DMS153 (cell line): Measurements from ENCODE around the gene PAGE1.
"Not testable (repeated sequence)": the region's sequence is repeated elsewhere in the genome, so short reads cannot be mapped to it uniquely, and the experiment has no call there.

Source experiments
- DNase-seq: peaks from one replicate; lab custom pipeline; 2025; lab: John Stamatoyannopoulos, UW

The PAGE1 gene, protein sequence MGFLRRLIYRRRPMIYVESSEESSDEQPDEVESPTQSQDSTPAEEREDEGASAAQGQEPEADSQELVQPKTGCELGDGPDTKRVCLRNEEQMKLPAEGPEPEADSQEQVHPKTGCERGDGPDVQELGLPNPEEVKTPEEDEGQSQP

GRCh38 chrX:49695276-49696180, at the start of gene PAGE1:
Gene PAGE1 (minus strand): TSS chrX:49695984. CDS start chrX:49694770, 1,214 bp downstream.
- no peak for DNase-seq

DNA sequence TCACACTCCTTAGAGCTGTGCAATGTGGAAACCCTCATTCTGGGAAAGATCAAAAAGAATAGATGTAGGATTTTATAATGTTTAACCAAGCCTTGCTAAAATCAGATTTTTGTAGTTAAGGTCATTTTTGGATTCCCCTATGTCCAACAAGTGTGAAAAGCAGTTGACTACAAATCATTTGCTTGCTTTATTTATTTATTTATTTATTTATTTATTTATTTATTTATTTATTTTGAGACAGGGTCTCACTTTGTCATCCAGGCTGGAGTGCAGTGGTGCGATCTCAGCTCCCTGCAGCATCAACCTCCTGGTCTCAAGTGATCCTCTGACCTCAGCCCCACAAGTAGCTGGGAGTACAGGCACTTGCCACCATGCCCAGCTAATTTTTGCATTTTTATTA, 45.7 kb upstream of the PAGE1 start:
- not testable (repeated sequence) for DNase-seq

DNA sequence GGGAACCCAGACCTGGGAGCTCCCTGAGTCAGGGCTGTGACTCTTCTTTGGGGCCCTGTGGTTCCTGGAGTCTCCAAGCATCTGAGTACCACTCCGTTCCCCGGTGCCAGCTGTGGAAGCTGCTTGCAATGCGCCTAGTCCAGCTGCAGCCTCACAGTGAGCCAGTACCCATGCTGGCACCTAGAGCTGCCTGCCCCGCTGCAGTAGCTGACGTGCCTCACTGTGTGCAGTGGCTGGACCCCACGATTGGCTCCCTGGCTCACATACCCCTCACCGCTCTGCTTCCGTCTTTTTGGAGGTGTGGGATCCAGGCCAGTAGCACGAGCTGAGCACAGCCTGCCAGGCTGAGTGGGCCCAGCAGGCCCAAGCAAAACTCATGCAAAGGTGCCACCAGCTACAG, 32.1 kb upstream of the PAGE1 start:
- no peak for DNase-seq

DNA sequence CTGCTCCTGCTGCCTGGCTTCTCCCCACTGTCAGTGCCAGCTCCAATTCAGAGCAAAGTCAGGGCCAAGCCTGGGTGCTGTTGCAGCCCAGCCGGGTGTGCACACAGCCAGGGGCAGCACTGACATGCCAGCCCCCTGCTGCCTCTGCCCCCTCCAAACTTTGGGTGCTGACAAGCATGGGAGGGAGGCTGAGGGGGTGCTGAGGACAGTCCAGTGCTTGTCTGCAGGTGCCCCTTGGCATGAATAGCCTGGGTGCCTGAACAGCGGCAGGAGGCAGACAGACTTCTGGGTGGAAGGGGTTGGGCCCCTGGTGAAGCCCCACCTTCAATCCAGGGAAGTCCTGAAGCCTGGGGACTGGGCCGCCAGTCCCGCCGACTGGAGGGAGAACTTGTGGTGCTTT, 31.2 kb upstream of the PAGE1 start:
- DNase-seq, result no peak

- no peak for DNase-seq
These were observed 30.4 kb upstream of the PAGE1 start for GRCh38 chrX:49725923-49726904.

DNA sequence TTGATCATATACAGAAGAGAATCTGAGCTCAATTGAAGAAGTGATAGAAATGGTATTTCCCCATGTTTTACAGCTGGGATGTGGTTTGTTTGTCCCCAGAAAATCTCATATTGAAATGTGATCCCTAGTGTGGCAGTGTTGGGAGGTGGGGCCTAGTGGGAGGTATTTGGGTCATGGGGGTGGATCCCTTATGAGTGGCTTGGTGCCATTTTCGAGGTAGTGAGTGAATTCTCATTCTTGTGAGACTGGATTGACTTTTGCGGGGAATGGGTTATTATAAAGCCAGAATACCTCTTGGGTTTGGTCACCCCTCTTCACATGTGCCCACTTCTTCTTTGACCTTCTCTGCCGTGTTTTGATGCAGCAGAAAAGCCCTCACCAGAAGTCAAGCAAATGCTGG, 29.6 kb upstream of the PAGE1 start:
- no peak for DNase-seq

DNA sequence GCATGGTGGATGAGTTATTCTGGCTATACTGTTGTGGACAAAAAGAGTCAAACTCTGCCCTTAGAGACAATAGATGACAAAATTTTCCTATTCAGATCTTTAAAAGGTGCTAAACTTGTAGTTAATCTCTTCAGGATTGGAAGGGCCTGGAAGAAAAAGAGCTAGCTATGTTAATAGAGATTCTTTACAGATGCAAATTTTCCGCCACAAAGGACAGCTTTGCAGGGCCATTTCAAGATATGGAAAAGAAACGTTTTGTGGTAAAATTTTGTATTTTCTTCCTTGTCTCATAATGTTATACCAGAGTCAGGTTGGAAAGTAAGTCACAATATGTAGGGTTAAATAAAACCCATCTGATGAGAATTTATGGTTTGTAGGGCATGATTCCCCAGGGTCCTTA, 24.3 kb upstream of the PAGE1 start:
- not testable (repeated sequence) for DNase-seq

DNA sequence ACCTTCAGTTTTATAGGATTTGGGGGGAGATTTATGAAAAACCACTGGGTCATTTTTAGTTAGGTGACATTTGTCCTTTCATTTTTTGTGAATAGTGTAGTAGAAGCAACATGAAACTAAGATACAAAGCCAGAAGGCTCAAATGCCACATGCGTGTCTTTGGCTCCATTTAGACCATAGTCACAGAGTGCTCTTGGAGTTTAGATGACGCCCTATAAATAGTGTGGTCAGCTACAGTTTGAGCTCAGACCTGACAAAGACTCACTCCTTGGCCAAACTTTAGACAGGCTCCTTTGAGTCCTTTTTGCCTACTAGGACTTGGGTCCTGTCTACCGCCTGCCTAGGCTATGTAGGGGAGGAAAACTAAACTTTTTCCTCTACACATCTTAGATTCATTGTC, 16.8 kb upstream of the PAGE1 start:
- no peak for DNase-seq

- DNase-seq, result no peak
These were observed 15.0 kb upstream of the PAGE1 start for GRCh38 chrX:49710744-49711319.

- DNase-seq, result no peak
These were observed 9.1 kb upstream of the PAGE1 start for GRCh38 chrX:49704691-49705404.

- no peak for DNase-seq
These were observed 6.1 kb upstream of the PAGE1 start for GRCh38 chrX:49701933-49702332.

GRCh38 chrX:49701323-49701722, 5.5 kb upstream of the PAGE1 start:
- no peak for DNase-seq

DNA sequence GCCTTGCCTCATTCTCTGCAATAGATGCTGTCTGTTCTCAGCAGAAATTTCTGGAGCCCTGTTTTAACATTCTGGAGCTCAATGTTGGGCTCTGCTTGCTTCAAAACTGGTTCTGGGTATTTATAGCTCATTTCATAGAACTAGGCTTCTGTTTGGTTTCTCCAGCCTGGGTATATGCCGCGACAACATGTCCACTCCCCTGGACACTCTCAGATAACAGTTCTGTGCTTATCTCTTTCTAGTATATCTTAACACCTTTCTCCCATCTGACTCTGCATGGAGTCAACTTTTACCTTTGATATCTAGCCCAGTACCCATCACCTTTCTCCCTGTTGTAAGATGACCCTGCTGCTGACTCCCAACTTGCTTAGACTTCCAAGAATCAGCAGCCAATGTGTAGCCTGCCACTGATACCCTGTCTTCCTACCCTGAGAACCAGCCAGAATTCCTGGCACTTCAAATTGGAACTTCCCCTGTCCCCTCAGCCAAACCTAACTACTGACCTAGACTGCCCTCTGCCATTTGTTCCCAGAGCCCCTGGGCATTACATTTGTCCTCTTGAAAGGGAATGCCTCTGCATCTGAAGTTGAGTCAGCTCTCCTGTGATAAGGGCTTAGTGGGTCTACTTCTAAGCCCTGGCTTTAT, 20.6 kb downstream of the PAGE1 start:
- no peak for DNase-seq

GRCh38 chrX:49673394-49673793, 22.4 kb downstream of the PAGE1 start:
- no peak for DNase-seq

- DNase-seq, result no peak
These were observed 31.0 kb downstream of the PAGE1 start for GRCh38 chrX:49664824-49665223.

DNA sequence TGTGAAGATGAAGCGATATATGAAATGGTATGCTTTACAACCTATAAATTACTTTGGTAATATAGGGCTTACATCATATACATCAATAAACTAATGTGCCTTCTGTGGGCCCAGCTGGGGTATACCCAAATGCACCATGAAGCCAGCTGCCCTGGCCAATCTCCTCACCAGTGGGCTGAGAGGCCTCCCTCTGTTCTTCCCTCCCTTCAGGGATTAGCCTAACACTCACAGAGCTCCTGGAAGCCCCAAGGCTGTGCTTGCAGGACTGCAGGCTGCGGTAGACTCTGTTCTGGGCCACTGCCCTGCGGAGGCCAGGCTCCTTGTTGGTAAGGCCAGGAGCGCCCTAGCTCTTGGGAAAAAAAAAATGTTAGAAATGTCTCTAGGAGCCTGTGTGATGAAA, 33.9 kb downstream of the PAGE1 start:
- no peak for DNase-seq

- no peak for DNase-seq
These were observed 36.0 kb downstream of the PAGE1 start for GRCh38 chrX:49659771-49660170.

DNA sequence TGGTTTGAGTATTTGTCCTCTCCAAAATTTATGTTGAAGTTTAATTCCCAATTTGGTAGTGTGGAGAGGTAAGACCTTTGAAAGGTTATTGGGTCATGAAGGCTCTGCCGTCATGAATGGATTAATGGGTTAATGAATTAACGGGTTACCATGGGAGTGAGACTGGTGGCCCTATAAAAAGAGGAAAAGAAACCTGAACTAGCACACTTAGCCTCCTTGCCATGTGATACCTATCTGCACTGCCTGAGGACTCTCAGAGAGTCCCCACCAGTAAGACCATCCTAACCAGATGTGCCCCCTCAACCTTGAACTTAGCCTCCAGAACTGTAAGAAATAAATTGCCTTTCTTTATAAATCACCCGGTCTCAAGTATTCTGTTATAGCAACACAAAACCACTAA, 39.3 kb downstream of the PAGE1 start:
- no peak for DNase-seq

- DNase-seq, result no peak
These were observed 50.7 kb downstream of the PAGE1 start for GRCh38 chrX:49644991-49645637.
